ENCODE data around the gene NBPF11.
"Not testable (repeated sequence)": the region's sequence is repeated elsewhere in the genome, so short reads cannot be mapped to it uniquely, and the experiment has no call there.

DNA sequence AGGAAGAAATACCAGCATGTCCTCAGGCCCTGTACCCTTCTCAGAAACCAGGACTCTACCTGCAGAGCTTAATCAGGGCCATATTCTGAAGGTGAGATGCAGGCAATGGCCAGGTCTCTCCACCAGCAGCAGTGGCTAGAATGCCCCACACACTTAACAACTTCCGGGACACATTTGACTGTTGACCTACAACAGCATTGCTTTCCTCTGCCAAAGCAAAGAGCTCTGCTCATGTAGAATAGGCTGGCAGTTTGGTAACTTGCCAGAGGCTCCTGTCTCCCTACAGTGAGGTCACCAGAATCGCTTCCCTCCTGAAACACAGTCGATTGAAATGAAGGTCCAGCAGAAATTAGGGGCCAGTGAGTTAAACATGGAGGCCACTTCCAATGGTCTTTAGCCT lies 45.3 kb upstream of the NBPF11 start:
- not testable (repeated sequence) for TF ChIP-seq CTCF (IDR thresholded peaks at IDR 0.05; ENCODE audit: insufficient read depth, low read depth, low read length); EZH2 (IDR thresholded peaks at IDR 0.05; ENCODE audit: insufficient read depth, low read length)
